GM23248 (cell line): Measurements from ENCODE around the gene TLR8. TPM values are rescaled to one million over a fixed set of nuclear protein-coding genes. Genes with fewer than 3 reads are reported as not detected.

Experiments
- DNase-seq: peaks from one replicate; pipeline ENCODE4 v3.0.0-alpha.2; 2015
- H2AFZ ChIP-seq: fragments of 200-600 bp; sonication (generic); 2 replicates; pipeline ENCODE4 v1.6.1; 2016; ENCODE audit warnings: antibody characterized with exemption
- H3F3A ChIP-seq: fragments of 200-600 bp; sonication (generic); 2 replicates; pipeline ENCODE4 v1.6.1; 2016; ENCODE audit warnings: mild to moderate bottlenecking, antibody characterized with exemption, mixed run types; ENCODE audit not compliant: insufficient read depth
- H3K27ac ChIP-seq: fragments of 200-600 bp; sonication (generic); 2 replicates; pipeline ENCODE4 v1.5.1; 2016; ENCODE audit warnings: mild to moderate bottlenecking
- H3K27me3 ChIP-seq: fragments of 200-600 bp; sonication (generic); replicated peaks from 2 replicates; pipeline ENCODE4 v1.6.1; 2016; ENCODE audit warnings: mild to moderate bottlenecking; ENCODE audit not compliant: insufficient read depth
- H3K36me3 ChIP-seq: fragments of 200-600 bp; sonication (generic); 2 replicates; pipeline ENCODE4 v1.6.1; 2016; ENCODE audit warnings: low read depth, mild to moderate bottlenecking
- H3K4me1 ChIP-seq: fragments of 200-600 bp; sonication (generic); 2 replicates; pipeline ENCODE4 v1.6.1; 2016; ENCODE audit warnings: mild to moderate bottlenecking; ENCODE audit not compliant: insufficient read depth
- H3K4me2 ChIP-seq: fragments of 200-600 bp; sonication (generic); one replicate; pipeline ENCODE4 v1.6.1; 2016; ENCODE audit warnings: mild to moderate bottlenecking; ENCODE audit not compliant: unreplicated experiment
- H3K4me3 ChIP-seq: fragments of 200-600 bp; sonication (generic); 2 replicates; pipeline ENCODE4 v1.5.1; 2016; ENCODE audit warnings: mild to moderate bottlenecking
- H3K79me2 ChIP-seq: fragments of 200-600 bp; sonication (generic); 2 replicates; pipeline ENCODE4 v1.6.1; 2016; ENCODE audit warnings: mild to moderate bottlenecking; ENCODE audit not compliant: insufficient read depth
- H3K9ac ChIP-seq: fragments of 200-600 bp; sonication (generic); 2 replicates; pipeline ENCODE4 v1.6.1; 2016; ENCODE audit warnings: mild to moderate bottlenecking
- H3K9me2 ChIP-seq: fragments of 200-600 bp; sonication (generic); 2 replicates; pipeline ENCODE4 v1.6.1; 2016; ENCODE audit warnings: mixed run types, mild to moderate bottlenecking, moderate library complexity; ENCODE audit not compliant: insufficient read depth
- H3K9me3 ChIP-seq: fragments of 200-600 bp; sonication (generic); one replicate; pipeline ENCODE4 v1.6.1; 2017; ENCODE audit warnings: low read depth
- H4K20me1 ChIP-seq: fragments of 200-600 bp; sonication (generic); 2 replicates; pipeline ENCODE4 v1.6.0; 2016; ENCODE audit not compliant: insufficient read depth
- EZH2 ChIP-seq: fragments of 200-600 bp; sonication (generic); IDR thresholded peaks from 2 replicates; pipeline ENCODE4 v1.6.1; 2018; ENCODE audit warnings: antibody characterized with exemption, mild to moderate bottlenecking; ENCODE audit not compliant: insufficient read depth, poor library complexity, severe bottlenecking
- EZH2phosphoT487 ChIP-seq: fragments of 200-600 bp; sonication (generic); IDR thresholded peaks from 2 replicates; pipeline ENCODE4 v1.6.1; 2018; ENCODE audit warnings: antibody characterized with exemption, moderate library complexity, mild to moderate bottlenecking, low read depth; ENCODE audit not compliant: insufficient read depth
- WGBS, 2 experiments: methylation state at CpG; one replicate each; pipeline ENCODE4 v1.1.6; 2015 to 2017; ENCODE audit warnings: low lambda C conversion rate in 2 of 2, low coverage in 1 of 2; ENCODE audit errors: missing lambda C conversion rate in 2 of 2; 5-methylcytosine and 5-hydroxymethylcytosine counted together
- in situ Hi-C: fragments of 300-500 bp; cut with MboI; formaldehyde crosslinking; loops from 2 replicates; pipeline ENCODE4 v1.15.0; 2020
- polyA plus RNA-seq: library from polyadenylated mRNA; unstranded; fragments of >200 nt; fragmentation: Nextera tagmentation; extraction: Ambion mirVana; gene quantifications from 2 replicates; pipeline ENCODE4 v1.2.1, GENCODE V29; 2016
- total RNA-seq: library from RNA; depleted of rRNA; stranded (reverse); fragments of >200 nt; shearing (Covaris generic); gene quantifications from 2 replicates; pipeline ENCODE4 v1.2.3, GENCODE V29; 2014

Gene TLR8
- total and polyA plus RNA-seq, 2 experiments from 2014 or later, result not detected

DNA sequence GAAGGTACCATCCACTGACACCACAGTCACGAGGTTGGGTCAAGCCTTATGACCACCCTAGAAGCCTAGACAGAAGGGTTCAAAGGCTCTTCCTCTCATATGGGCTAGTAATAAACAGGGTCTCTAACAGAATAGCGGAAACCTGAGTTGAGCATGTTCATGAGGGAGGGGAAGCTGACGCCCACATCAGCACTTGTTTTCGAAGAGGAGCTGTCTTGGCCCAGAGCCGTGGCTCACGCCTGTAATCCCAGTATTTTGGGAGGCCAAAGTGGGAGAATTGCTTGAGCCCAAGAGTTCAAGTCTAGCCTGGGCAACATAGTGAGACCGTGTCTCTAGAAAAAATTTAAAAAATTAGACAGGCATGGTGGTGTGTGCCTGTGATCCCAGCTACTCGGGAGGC lies 47.0 kb downstream of the TLR8 start:
- Histone ChIP-seq H3K4me3 (no peak overlapping the region), H4K20me1 (no peaks in the 10 kb centered on the region), H3K9me3 (no peaks in the 10 kb centered on the region), H2AFZ (no peak overlapping the region), H3K36me3 (no peaks in the 10 kb centered on the region), H3K4me1 (peaks cover 34% of the 10 kb centered on the region), H3K27me3 (no peaks in the 10 kb centered on the region), H3K27ac (no peak overlapping the region), H3K79me2 (no peaks in the 10 kb centered on the region), H3K4me2 (no peak overlapping the region), H3F3A (peaks cover 17% of the 10 kb centered on the region; the same call in 1 of the 2 replicates), H3K9ac (no peak overlapping the region), H3K9me2 (no peaks in the 10 kb centered on the region)
- WGBS, 2 experiments, result 90 to 91% methylated on average over 6 to 8 of the region's 8 CpGs
- in situ Hi-C loops, result no loop called here
- TF ChIP-seq EZH2 (no peak), EZH2phosphoT487 (no peak)
- DNase-seq, result no peak

DNA sequence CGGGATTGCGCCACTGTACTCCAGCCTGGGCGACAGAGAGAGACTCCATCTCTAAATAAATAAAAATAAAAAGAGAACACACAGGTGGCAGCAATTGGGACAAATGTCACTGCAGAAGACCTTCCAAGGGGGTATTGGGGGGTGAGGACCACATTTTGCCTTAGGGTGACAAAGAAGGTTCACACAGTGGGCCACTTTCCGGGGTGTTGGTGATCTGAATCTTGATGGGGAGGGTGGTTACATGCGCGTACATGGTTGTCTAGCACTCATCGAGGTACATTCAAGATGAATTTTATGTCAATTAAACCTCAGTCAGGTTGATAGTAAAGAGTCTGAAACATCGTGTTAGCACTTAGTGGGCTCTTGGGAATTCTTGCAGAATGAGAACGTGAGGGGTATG lies 48.0 kb downstream of the TLR8 start:
- in situ Hi-C loops, result no loop called here
- no peak overlapping the region for H3K4me3 ChIP-seq
- 89 to 91% methylated on average over 9 of the region's 9 CpGs for WGBS, 2 experiments

DNA sequence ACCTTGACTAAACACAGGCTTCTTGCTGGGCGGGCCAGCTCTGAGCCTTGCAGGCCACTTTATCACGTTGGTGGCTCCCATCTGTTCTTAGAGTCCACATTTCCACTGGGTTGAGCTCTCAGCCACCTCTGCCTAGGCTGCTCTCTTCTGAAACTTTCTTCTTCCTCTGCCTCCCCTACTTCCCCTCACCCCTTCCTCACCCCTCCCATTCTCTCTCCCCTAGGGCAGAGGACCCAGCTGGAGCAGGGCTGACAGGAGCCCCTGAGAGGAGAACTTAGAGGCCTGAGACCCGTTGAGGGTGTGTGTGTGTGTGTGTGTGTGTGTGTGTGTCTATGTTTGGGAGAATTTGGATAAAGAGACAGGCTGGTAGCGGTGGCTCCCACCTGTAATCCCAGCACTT lies 48.6 kb downstream of the TLR8 start:
- Histone ChIP-seq H3K27ac (no peak overlapping the region), H3K4me1 (peaks cover 23% of the 10 kb centered on the region), H3K9ac (no peak overlapping the region), H3K4me2 (no peak overlapping the region), H3F3A (0 out of 2 replicates have a peak, but pooled peaks cover 4% of the 10 kb centered on the region), H2AFZ (no peak overlapping the region), H3K27me3 (no peaks in the 10 kb centered on the region), H3K9me3 (no peaks in the 10 kb centered on the region), H4K20me1 (no peaks in the 10 kb centered on the region), H3K9me2 (no peaks in the 10 kb centered on the region), H3K36me3 (no peaks in the 10 kb centered on the region), H3K79me2 (no peaks in the 10 kb centered on the region), H3K4me3 (no peak overlapping the region)
- DNase-seq, result no peak
- in situ Hi-C loops, result no loop called here
- 0 to 64% methylated on average over 1 to 4 of the region's 4 CpGs for WGBS, 2 experiments
- TF ChIP-seq EZH2 (no peak), EZH2phosphoT487 (no peak)

More for the DNA sequence above, 48.0 kb downstream of the TLR8 start:
- DNase-seq, result no peak
- Histone ChIP-seq H3K9ac (no peak overlapping the region), H3K4me2 (no peak overlapping the region), H3K36me3 (no peaks in the 10 kb centered on the region), H3K27me3 (no peaks in the 10 kb centered on the region), H3K27ac (no peak overlapping the region), H3K9me2 (no peaks in the 10 kb centered on the region), H3K79me2 (no peaks in the 10 kb centered on the region), H2AFZ (no peak overlapping the region), H4K20me1 (no peaks in the 10 kb centered on the region), H3K4me1 (peaks cover 29% of the 10 kb centered on the region), H3F3A (peaks cover 10% of the 10 kb centered on the region; the same call in 1 of the 2 replicates), H3K9me3 (no peaks in the 10 kb centered on the region)
- no peak for TF ChIP-seq EZH2phosphoT487
- TF ChIP-seq EZH2, result no peak

DNA sequence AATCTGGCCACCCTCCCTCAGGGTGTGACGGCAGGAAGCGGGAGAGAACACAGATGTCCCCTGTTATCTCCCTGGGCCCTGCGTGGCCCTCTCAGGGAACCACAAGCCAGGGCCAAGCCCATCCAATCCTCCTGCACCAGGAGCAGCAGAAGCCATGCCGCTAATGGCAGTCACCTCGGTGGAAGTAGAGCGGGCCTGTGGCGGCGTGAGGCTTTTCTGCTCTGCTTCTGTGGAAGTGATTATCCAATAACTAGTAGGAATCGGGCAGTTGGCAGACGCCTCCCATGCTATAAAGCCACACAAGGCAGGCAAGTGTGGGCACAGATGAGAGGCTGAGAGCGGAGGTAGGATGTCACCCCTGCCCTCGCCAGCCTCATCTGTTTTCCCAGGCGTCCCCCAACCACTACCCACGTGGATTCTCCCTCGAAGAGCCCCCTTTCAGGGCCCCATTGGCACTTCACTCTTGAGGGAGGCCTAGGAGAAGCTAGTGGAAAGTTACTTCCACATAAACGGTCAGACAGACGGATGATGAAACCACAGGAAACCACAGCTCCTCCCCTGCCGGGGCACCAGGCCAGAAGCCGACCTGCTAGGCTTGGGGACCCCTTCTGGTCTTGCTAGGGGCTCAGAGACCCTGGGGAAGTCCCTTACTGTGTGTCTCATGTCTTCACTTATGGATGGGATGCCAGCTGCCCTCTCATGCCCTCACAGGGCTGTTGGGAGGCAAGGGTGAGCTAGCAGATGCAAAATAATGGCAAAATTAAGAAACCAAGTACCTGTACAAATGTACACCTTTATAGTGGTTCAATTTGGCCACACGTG lies 49.7 kb downstream of the TLR8 start:
- DNase-seq, result peak; percentile 72
- WGBS, 2 experiments, result 53 to 54% methylated on average over 19 to 20 of the region's 20 CpGs
- TF ChIP-seq EZH2phosphoT487, result no peak
- TF ChIP-seq EZH2, result no peak
- Histone ChIP-seq H2AFZ (peak overlapping the region; percentile 87), H3K4me2 (peak overlapping the region; percentile 43), H3K27me3 (no peaks in the 10 kb centered on the region), H3K9me3 (no peaks in the 10 kb centered on the region), H4K20me1 (no peaks in the 10 kb centered on the region), H3K36me3 (no peaks in the 10 kb centered on the region), H3K9me2 (no peaks in the 10 kb centered on the region), H3F3A (no peaks in the 10 kb centered on the region), H3K9ac (peak overlapping the region; percentile 63), H3K79me2 (no peaks in the 10 kb centered on the region), H3K4me1 (peaks cover 15% of the 10 kb centered on the region), H3K27ac (peak overlapping the region; percentile 87), H3K4me3 (no peak overlapping the region)
- in situ Hi-C loops, result no loop called here
